ENCODE measurements around the gene MICOS13.
A peak's percentile ranks its signal among the peaks of the same experiment; 100 is the strongest.

The MICOS13 gene

DNA sequence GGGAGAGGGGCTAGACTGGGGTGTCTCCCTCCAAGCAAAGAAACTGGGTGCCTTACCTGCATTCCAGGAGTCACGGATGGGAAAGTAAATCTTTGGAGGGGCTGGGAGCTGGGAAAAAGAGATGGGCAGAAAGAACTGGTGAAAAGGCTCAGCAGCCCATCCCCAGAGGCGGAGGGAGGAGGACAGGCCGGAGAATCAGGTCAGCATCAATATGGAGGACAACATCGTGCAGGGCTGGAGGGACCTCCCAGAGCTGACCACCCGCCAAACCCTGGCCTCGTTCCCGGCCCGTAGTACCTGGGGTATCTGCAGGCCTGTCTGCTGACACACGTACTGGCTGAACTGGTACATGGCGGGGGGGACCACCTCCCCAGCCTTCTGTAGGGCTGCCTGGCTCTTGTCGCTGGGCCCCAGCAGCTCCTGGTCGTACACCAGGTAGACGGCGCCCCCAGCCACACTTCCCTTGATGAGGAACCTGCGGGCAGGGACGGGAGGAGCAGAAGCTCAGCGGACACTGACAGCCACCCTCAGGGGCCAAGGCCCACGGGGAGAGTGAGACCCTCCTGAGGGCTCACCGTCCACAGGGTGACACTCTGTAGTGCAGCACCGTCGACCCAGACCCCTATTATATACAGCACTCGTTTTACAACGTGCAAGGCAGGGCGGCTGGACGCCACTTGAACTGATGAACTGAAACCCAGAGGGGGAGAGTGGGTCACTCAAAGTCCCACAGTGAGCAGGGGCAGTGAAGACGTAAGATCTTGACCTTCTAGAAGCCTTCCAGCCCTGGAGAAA lies 830 bp downstream of the MICOS13 start:
- Histone ChIP-seq H3K36me3 (ENCODE audit: control insufficient read depth, insufficient read depth, low read length) (peaks cover 10% of the 10 kb centered on the region), H3K4me1 (ENCODE audit: control insufficient read depth, insufficient read depth, low read length) (no peaks in the 10 kb centered on the region), H3K27me3 (ENCODE audit: control insufficient read depth, insufficient read depth, low read length) (peaks cover 2% of the 10 kb centered on the region), H3K4me3 (ENCODE audit: low read depth, low read length) (peak overlapping the region; percentile 90), H3K9ac (ENCODE audit: low read depth, low read length) (peak overlapping the region; percentile 81), H3K9me3 (ENCODE audit: control insufficient read depth, insufficient read depth, low read length) (no peaks in the 10 kb centered on the region)

DNA sequence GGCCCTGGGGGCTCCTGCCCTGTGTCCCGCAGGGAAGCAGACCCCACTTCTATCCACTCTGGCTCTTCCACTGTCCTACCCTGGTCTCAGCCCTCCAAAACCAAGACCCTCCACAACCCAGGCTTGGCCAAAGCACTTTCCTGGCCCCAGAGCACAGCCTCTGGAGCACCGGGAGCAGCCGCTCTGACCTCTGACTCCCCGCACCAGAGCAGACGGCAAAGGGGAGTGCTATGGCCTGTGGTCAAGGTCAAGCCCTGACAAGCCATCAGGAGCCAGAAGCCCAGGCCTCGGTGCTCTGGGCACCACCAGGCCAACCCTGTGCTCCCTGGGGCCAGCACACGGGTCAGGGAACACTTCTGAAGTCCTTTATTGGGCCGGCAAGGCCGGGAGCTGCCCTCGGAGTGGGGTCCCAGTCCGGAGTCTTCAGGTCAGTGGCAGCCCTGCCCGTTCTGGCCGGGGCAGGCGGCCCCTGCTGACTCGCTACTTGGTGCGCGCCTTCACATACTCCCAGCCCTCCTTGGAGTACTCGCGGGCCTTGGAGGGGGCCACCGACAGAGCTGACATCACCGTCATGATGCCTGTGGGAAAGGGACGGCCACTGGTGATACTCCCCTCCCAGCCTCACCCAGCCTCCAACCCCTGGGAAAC lies 2.1 kb downstream of the MICOS13 start:
- H3K4me3 ChIP-seq (ENCODE audit: low read depth, low read length), result no peak overlapping the region
- peaks cover 2% of the 10 kb centered on the region for H3K27me3 ChIP-seq (ENCODE audit: control insufficient read depth, insufficient read depth, low read length)
- H3K9me3 ChIP-seq (ENCODE audit: control insufficient read depth, insufficient read depth, low read length), result no peaks in the 10 kb centered on the region
- peaks cover 10% of the 10 kb centered on the region for H3K36me3 ChIP-seq (ENCODE audit: control insufficient read depth, insufficient read depth, low read length)
- H3K4me1 ChIP-seq (ENCODE audit: control insufficient read depth, insufficient read depth, low read length), result no peaks in the 10 kb centered on the region
- no peak overlapping the region for H3K9ac ChIP-seq (ENCODE audit: low read depth, low read length)

- peaks cover 10% of the 10 kb centered on the region for H3K36me3 ChIP-seq (ENCODE audit: control insufficient read depth, insufficient read depth, low read length)
- H3K27me3 ChIP-seq (ENCODE audit: control insufficient read depth, insufficient read depth, low read length), result peaks cover 2% of the 10 kb centered on the region
- H3K4me3 ChIP-seq (ENCODE audit: low read depth, low read length), result no peak overlapping the region
- no peaks in the 10 kb centered on the region for H3K4me1 ChIP-seq (ENCODE audit: control insufficient read depth, insufficient read depth, low read length)
- H3K9ac ChIP-seq (ENCODE audit: low read depth, low read length), result no peak overlapping the region
- no peaks in the 10 kb centered on the region for H3K9me3 ChIP-seq (ENCODE audit: control insufficient read depth, insufficient read depth, low read length)
These were observed 2.7 kb downstream of the MICOS13 start for GRCh38 chr19:5677580-5677979.

DNA sequence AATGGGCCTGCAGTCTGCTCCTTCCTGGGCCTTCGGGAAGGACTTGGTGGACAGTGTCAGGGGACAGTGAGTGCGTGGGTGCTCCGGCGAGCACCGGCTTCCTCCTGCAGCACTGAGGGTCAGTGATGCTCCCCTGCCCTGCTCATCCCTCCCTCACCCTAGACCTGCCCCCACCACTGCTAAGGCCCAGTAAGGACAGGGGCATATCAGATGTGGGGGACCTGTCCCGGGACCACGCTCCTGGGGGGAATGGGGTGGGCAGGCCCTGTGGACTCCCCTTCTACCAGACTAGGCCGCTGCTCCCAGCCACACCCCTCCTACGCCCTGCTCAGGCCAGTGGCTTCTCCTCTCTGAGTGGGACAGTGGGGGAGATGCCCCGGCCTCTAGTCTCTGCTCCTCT lies 3.2 kb downstream of the MICOS13 start:
- no peak overlapping the region for H3K9ac ChIP-seq (ENCODE audit: low read depth, low read length)
- H3K36me3 ChIP-seq (ENCODE audit: control insufficient read depth, insufficient read depth, low read length), result peaks cover 10% of the 10 kb centered on the region
- no peak overlapping the region for H3K4me3 ChIP-seq (ENCODE audit: low read depth, low read length)
- peaks cover 2% of the 10 kb centered on the region for H3K27me3 ChIP-seq (ENCODE audit: control insufficient read depth, insufficient read depth, low read length)
- H3K9me3 ChIP-seq (ENCODE audit: control insufficient read depth, insufficient read depth, low read length), result no peaks in the 10 kb centered on the region
- H3K4me1 ChIP-seq (ENCODE audit: control insufficient read depth, insufficient read depth, low read length), result no peaks in the 10 kb centered on the region

DNA sequence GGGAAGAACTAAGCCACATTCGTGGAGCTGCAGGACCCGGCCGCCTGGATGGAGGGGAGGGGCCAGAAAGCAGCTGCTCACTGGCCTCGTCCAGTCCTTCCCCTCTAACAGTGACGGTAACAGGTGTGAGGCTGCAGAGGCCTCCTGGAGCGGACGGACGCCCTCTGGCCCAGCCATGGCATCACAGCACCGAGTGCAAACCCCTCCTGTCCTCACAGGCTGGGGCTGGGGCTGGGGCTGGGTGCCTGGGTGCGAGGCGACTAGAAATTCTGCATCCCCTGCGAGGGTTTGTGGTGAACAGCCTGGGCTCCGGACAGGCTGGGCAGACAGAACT lies 3.6 kb downstream of the MICOS13 start:
- Histone ChIP-seq H3K27me3 (ENCODE audit: control insufficient read depth, insufficient read depth, low read length) (peaks cover 2% of the 10 kb centered on the region), H3K4me1 (ENCODE audit: control insufficient read depth, insufficient read depth, low read length) (no peaks in the 10 kb centered on the region), H3K4me3 (ENCODE audit: low read depth, low read length) (no peak overlapping the region), H3K36me3 (ENCODE audit: control insufficient read depth, insufficient read depth, low read length) (peaks cover 13% of the 10 kb centered on the region), H3K9me3 (ENCODE audit: control insufficient read depth, insufficient read depth, low read length) (no peaks in the 10 kb centered on the region), H3K9ac (ENCODE audit: low read depth, low read length) (no peak overlapping the region)

- Histone ChIP-seq H3K36me3 (ENCODE audit: control insufficient read depth, insufficient read depth, low read length) (peaks cover 16% of the 10 kb centered on the region), H3K4me3 (ENCODE audit: low read depth, low read length) (no peak overlapping the region), H3K9me3 (ENCODE audit: control insufficient read depth, insufficient read depth, low read length) (no peaks in the 10 kb centered on the region), H3K9ac (ENCODE audit: low read depth, low read length) (no peak overlapping the region), H3K4me1 (ENCODE audit: control insufficient read depth, insufficient read depth, low read length) (no peaks in the 10 kb centered on the region), H3K27me3 (ENCODE audit: control insufficient read depth, insufficient read depth, low read length) (no peaks in the 10 kb centered on the region)
These were observed 4.1 kb downstream of the MICOS13 start for GRCh38 chr19:5676105-5676771.

- no peaks in the 10 kb centered on the region for H3K9me3 ChIP-seq (ENCODE audit: control insufficient read depth, insufficient read depth, low read length)
- H3K36me3 ChIP-seq (ENCODE audit: control insufficient read depth, insufficient read depth, low read length), result peaks cover 18% of the 10 kb centered on the region
- H3K4me1 ChIP-seq (ENCODE audit: control insufficient read depth, insufficient read depth, low read length), result no peaks in the 10 kb centered on the region
- H3K4me3 ChIP-seq (ENCODE audit: low read depth, low read length), result no peak overlapping the region
- no peaks in the 10 kb centered on the region for H3K27me3 ChIP-seq (ENCODE audit: control insufficient read depth, insufficient read depth, low read length)
- H3K9ac ChIP-seq (ENCODE audit: low read depth, low read length), result no peak overlapping the region
These were observed 5.6 kb downstream of the MICOS13 start for GRCh38 chr19:5674714-5675113.

GRCh38 chr19:5673752-5674151 lies 6.6 kb downstream of the MICOS13 start:
- Histone ChIP-seq H3K27me3 (ENCODE audit: control insufficient read depth, insufficient read depth, low read length) (no peaks in the 10 kb centered on the region), H3K4me3 (ENCODE audit: low read depth, low read length) (no peak overlapping the region), H3K9ac (ENCODE audit: low read depth, low read length) (no peak overlapping the region), H3K36me3 (ENCODE audit: control insufficient read depth, insufficient read depth, low read length) (peaks cover 27% of the 10 kb centered on the region), H3K4me1 (ENCODE audit: control insufficient read depth, insufficient read depth, low read length) (no peaks in the 10 kb centered on the region), H3K9me3 (ENCODE audit: control insufficient read depth, insufficient read depth, low read length) (no peaks in the 10 kb centered on the region)

- Histone ChIP-seq H3K27me3 (ENCODE audit: control insufficient read depth, insufficient read depth, low read length) (no peaks in the 10 kb centered on the region), H3K36me3 (ENCODE audit: control insufficient read depth, insufficient read depth, low read length) (peaks cover 29% of the 10 kb centered on the region), H3K9me3 (ENCODE audit: control insufficient read depth, insufficient read depth, low read length) (no peaks in the 10 kb centered on the region), H3K4me1 (ENCODE audit: control insufficient read depth, insufficient read depth, low read length) (no peaks in the 10 kb centered on the region), H3K9ac (ENCODE audit: low read depth, low read length) (no peak overlapping the region), H3K4me3 (ENCODE audit: low read depth, low read length) (no peak overlapping the region)
These were observed 7.4 kb downstream of the MICOS13 start for GRCh38 chr19:5672708-5673459.

GRCh38 chr19:5671600-5671999 lies 8.7 kb downstream of the MICOS13 start:
- peaks cover 32% of the 10 kb centered on the region for H3K36me3 ChIP-seq (ENCODE audit: control insufficient read depth, insufficient read depth, low read length)
- peaks cover 4% of the 10 kb centered on the region for H3K4me1 ChIP-seq (ENCODE audit: control insufficient read depth, insufficient read depth, low read length)
- H3K4me3 ChIP-seq (ENCODE audit: low read depth, low read length), result no peak overlapping the region

GRCh38 chr19:5669212-5669611 lies 11.1 kb downstream of the MICOS13 start:
- Histone ChIP-seq H3K9me3 (ENCODE audit: control insufficient read depth, insufficient read depth, low read length) (no peaks in the 10 kb centered on the region), H3K9ac (ENCODE audit: low read depth, low read length) (no peak overlapping the region), H3K4me3 (ENCODE audit: low read depth, low read length) (no peak overlapping the region), H3K4me1 (ENCODE audit: control insufficient read depth, insufficient read depth, low read length) (peaks cover 4% of the 10 kb centered on the region), H3K27me3 (ENCODE audit: control insufficient read depth, insufficient read depth, low read length) (no peaks in the 10 kb centered on the region), H3K36me3 (ENCODE audit: control insufficient read depth, insufficient read depth, low read length) (peaks cover 49% of the 10 kb centered on the region)

More at GRCh38 chr19:5671600-5671999, 8.7 kb downstream of the MICOS13 start:
- H3K9me3 ChIP-seq (ENCODE audit: control insufficient read depth, insufficient read depth, low read length), result no peaks in the 10 kb centered on the region
- H3K9ac ChIP-seq (ENCODE audit: low read depth, low read length), result no peak overlapping the region
- H3K27me3 ChIP-seq (ENCODE audit: control insufficient read depth, insufficient read depth, low read length), result no peaks in the 10 kb centered on the region

Measured in iPS-15b (cell line).